HEK293 (cell line): Measurements from ENCODE around the gene GALNT10.

Experiments
- CTCF ChIA-PET: fragments of 350-600 bp; formaldehyde crosslinking; extraction: SDS; loops from one replicate; lab custom pipeline; 2021; ENCODE audit warnings: antibody characterized with exemption; lab: Yijun Ruan, JAX
- POLR2A ChIA-PET: fragments of 300-600 bp; formaldehyde crosslinking; extraction: SDS; loops from one replicate; lab custom pipeline; 2020; ENCODE audit warnings: antibody characterized with exemption, inconsistent platforms; lab: Yijun Ruan, JAX
- H3K27ac ChIP-seq: fragments of 200-500 bp; sonication (Bioruptor generic); 2 replicates; pipeline ENCODE4 v1.5.1; 2014; ENCODE audit warnings: low read depth, low read length, control low read depth, inconsistent platforms; ENCODE audit errors: extremely low read depth
- H3K36me3 ChIP-seq, 2 experiments: fragments of 200-500 bp in 1 of 2; sonication (Bioruptor generic) in 1 of 2; 1 replicate in 1 of 2; 2 replicates in 1 of 2; pipeline ENCODE4 v1.5.1; 2014 to 2017; ENCODE audit warnings: inconsistent platforms in 2 of 2, low read length in 2 of 2; ENCODE audit not compliant: control insufficient read depth in 2 of 2, insufficient read depth in 1 of 2
- H3K4me1 ChIP-seq: fragments of 200-500 bp; sonication (Bioruptor generic); 2 replicates; pipeline ENCODE4 v1.5.1; 2014; ENCODE audit warnings: mild to moderate bottlenecking, low read length, inconsistent platforms; ENCODE audit not compliant: control insufficient read depth, insufficient read depth
- H3K4me3 ChIP-seq: 2 replicates; pipeline ENCODE4 v1.5.1; 2011; ENCODE audit warnings: low read depth, mild to moderate bottlenecking, control low read depth, low read length, moderate library complexity
- H3K9me3 ChIP-seq: fragments of 200-500 bp; sonication (Bioruptor generic); 2 replicates; pipeline ENCODE4 v1.5.1; 2014; ENCODE audit warnings: low read depth, low read length, inconsistent platforms; ENCODE audit not compliant: control insufficient read depth, insufficient read depth
- AEBP2 ChIP-seq: fragments of 450-650 bp; formaldehyde crosslinking; IDR thresholded peaks from 2 replicates; pipeline ENCODE4 v1.5.1; 2016; ENCODE audit warnings: missing biosample characterization, missing genetic modification characterization, borderline replicate concordance
- GLIS2 ChIP-seq: fragments of 450-650 bp; formaldehyde crosslinking; IDR thresholded peaks from 2 replicates; pipeline ENCODE4 v1.5.1; 2016; ENCODE audit warnings: missing biosample characterization, missing genetic modification characterization
- HOXC10 ChIP-seq: sonication (generic); formaldehyde crosslinking; IDR thresholded peaks from 2 replicates; pipeline ENCODE4 v1.8.1; 2023; ENCODE audit warnings: mild to moderate bottlenecking, missing genetic modification reagents
- KLF16 ChIP-seq: fragments of 450-650 bp; formaldehyde crosslinking; IDR thresholded peaks from 2 replicates; pipeline ENCODE4 v1.5.1; 2017; ENCODE audit warnings: missing biosample characterization, missing genetic modification characterization
- MYNN ChIP-seq: fragments of 450-650 bp; formaldehyde crosslinking; IDR thresholded peaks from 2 replicates; pipeline ENCODE4 v1.5.1; 2016; ENCODE audit warnings: missing biosample characterization, missing genetic modification characterization, borderline replicate concordance
- MZF1 ChIP-seq: fragments of 450-650 bp; formaldehyde crosslinking; IDR thresholded peaks from 2 replicates; pipeline ENCODE4 v1.5.1; 2017; ENCODE audit warnings: missing biosample characterization, missing genetic modification characterization, borderline replicate concordance
- PBX3 ChIP-seq: sonication (generic); formaldehyde crosslinking; IDR thresholded peaks from 2 replicates; pipeline ENCODE4 v1.8.1; 2022; ENCODE audit warnings: mild to moderate bottlenecking, moderate library complexity, missing genetic modification reagents
- SETDB1 ChIP-seq: IDR thresholded peaks from one replicate; pipeline ENCODE4 v1.6.1; 2017; ENCODE audit warnings: mild to moderate bottlenecking, low read length, moderate library complexity, mixed read lengths; ENCODE audit not compliant: insufficient read length
- TCF7L2 ChIP-seq: IDR thresholded peaks from 2 replicates; pipeline ENCODE4 v1.6.1; 2011; ENCODE audit warnings: low read depth, mild to moderate bottlenecking, inconsistent platforms, low read length, moderate library complexity, borderline replicate concordance
- TRIM28 ChIP-seq: IDR thresholded peaks from 2 replicates; pipeline ENCODE4 v1.6.1; 2011; ENCODE audit warnings: low read length, control low read depth, borderline replicate concordance
- ZNF138 ChIP-seq: fragments of 450-650 bp; formaldehyde crosslinking; IDR thresholded peaks from 2 replicates; pipeline ENCODE4 v1.5.1; 2016; ENCODE audit warnings: missing biosample characterization, missing genetic modification characterization, borderline replicate concordance
- ZNF148 ChIP-seq: fragments of 450-650 bp; formaldehyde crosslinking; IDR thresholded peaks from 2 replicates; pipeline ENCODE4 v1.5.0; 2017; ENCODE audit warnings: missing biosample characterization, missing genetic modification characterization, borderline replicate concordance
- ZNF16 ChIP-seq: fragments of 450-650 bp; formaldehyde crosslinking; IDR thresholded peaks from 2 replicates; pipeline ENCODE4 v1.5.1; 2016; ENCODE audit warnings: low read depth, missing biosample characterization, missing genetic modification characterization
- ZNF174 ChIP-seq: fragments of 450-650 bp; formaldehyde crosslinking; IDR thresholded peaks from 2 replicates; pipeline ENCODE4 v1.5.0; 2017; ENCODE audit warnings: missing biosample characterization, mild to moderate bottlenecking, missing genetic modification characterization
- ZNF26 ChIP-seq: fragments of 450-650 bp; formaldehyde crosslinking; IDR thresholded peaks from 2 replicates; pipeline ENCODE4 v1.5.1; 2016; ENCODE audit warnings: missing biosample characterization, missing genetic modification characterization
- ZNF398 ChIP-seq: fragments of 450-650 bp; formaldehyde crosslinking; IDR thresholded peaks from 2 replicates; pipeline ENCODE4 v1.5.1; 2017; ENCODE audit warnings: missing biosample characterization, missing genetic modification characterization
- ZNF488 ChIP-seq: fragments of 450-650 bp; formaldehyde crosslinking; IDR thresholded peaks from 2 replicates; pipeline ENCODE4 v1.5.1; 2016; ENCODE audit warnings: missing biosample characterization, missing genetic modification characterization
- ZNF521 ChIP-seq: fragments of 450-650 bp; formaldehyde crosslinking; IDR thresholded peaks from 2 replicates; pipeline ENCODE4 v1.5.1; 2017; ENCODE audit warnings: missing biosample characterization, mild to moderate bottlenecking, missing genetic modification characterization
- ZNF558 ChIP-seq: fragments of 450-650 bp; formaldehyde crosslinking; IDR thresholded peaks from 2 replicates; pipeline ENCODE4 v1.5.1; 2016; ENCODE audit warnings: missing biosample characterization, missing genetic modification characterization
- ZNF660 ChIP-seq: fragments of 450-650 bp; IDR thresholded peaks from 2 replicates; pipeline ENCODE4 v1.5.1; 2018; ENCODE audit warnings: missing biosample characterization, mild to moderate bottlenecking, missing genetic modification characterization
- ZNF692 ChIP-seq: fragments of 450-650 bp; formaldehyde crosslinking; IDR thresholded peaks from 2 replicates; pipeline ENCODE4 v1.5.1; 2016; ENCODE audit warnings: missing biosample characterization, missing genetic modification characterization
- ZNF837 ChIP-seq: fragments of 450-650 bp; formaldehyde crosslinking; IDR thresholded peaks from 2 replicates; pipeline ENCODE4 v1.5.1; 2016; ENCODE audit warnings: missing biosample characterization, missing genetic modification characterization
- ZXDB ChIP-seq: fragments of 450-650 bp; formaldehyde crosslinking; IDR thresholded peaks from 2 replicates; pipeline ENCODE4 v1.5.1; 2016; ENCODE audit warnings: missing biosample characterization, missing genetic modification characterization

GALNT10 gene

GRCh38 chr5:154293219-154293618 lies 102.7 kb downstream of the GALNT10 start (continued):
- no peak for TF ChIP-seq ZNF521

- no peaks in the 10 kb centered on the region for H3K4me1 ChIP-seq
- H3K4me3 ChIP-seq: no peak overlapping the region
- H3K27ac ChIP-seq: no peak overlapping the region
- no peaks in the 10 kb centered on the region; a peak in 1 of 3 replicates for H3K36me3 ChIP-seq
- POLR2A ChIA-PET: no interaction called here
- no peaks in the 10 kb centered on the region for H3K9me3 ChIP-seq
- TF ChIP-seq HOXC10 (CRISPR knock-in tag): no peak
- TF ChIP-seq ZNF174 (tag by site-specific recombination): no peak
- no peak for TF ChIP-seq ZNF138 (tag by site-specific recombination)
- no peak for TF ChIP-seq PBX3 (CRISPR knock-in tag)
- TF ChIP-seq AEBP2: no peak
- TF ChIP-seq ZXDB (tag by site-specific recombination): no peak
- no peak for TF ChIP-seq ZNF488
- no peak for TF ChIP-seq ZNF692
- TF ChIP-seq ZNF837: no peak
- no peak for TF ChIP-seq MZF1 (tag by site-specific recombination)
- no peak for TF ChIP-seq ZNF16 (tag by site-specific recombination)
- TF ChIP-seq MYNN (tag by site-specific recombination): no peak
- no peak for TF ChIP-seq GLIS2 (tag by site-specific recombination)
- CTCF ChIA-PET: interaction anchor here (1.1 kb wide), 1 partner anchor 9 kb away, joined by 3 read pairs; no protein-coding TSS in a partner anchor
Observed at GRCh38 chr5:154295551-154295950, 105.0 kb downstream of the GALNT10 start.

- Histone ChIP-seq H3K9me3 (no peaks in the 10 kb centered on the region), H3K4me3 (no peak overlapping the region), H3K27ac (no peak overlapping the region), H3K4me1 (no peaks in the 10 kb centered on the region), H3K36me3 (no peaks in the 10 kb centered on the region; a peak in 1 of 3 replicates)
- ChIA-PET POLR2A (no interaction called here), CTCF (interaction anchor here (0.6 to 1.1 kb wide), 2 partner anchors 10 to 35 kb away, joined by 3 to 5 read pairs; no protein-coding TSS in a partner anchor)
- TF ChIP-seq ZNF148 (tag by site-specific recombination) (no peak), TRIM28 (no peak), SETDB1 (no peak), ZNF558 (tag by site-specific recombination) (no peak), ZNF398 (tag by site-specific recombination) (no peak), KLF16 (tag by site-specific recombination) (no peak), ZNF660 (tag by site-specific recombination) (no peak), TCF7L2 (no peak), ZNF26 (tag by site-specific recombination) (no peak)
Observed at GRCh38 chr5:154296525-154297159, 106.1 kb downstream of the GALNT10 start.
